Ectodermal cell (in vitro differentiated cells): ENCODE measurements around the gene LCN15.
A peak's percentile ranks its signal among the peaks of the same experiment; 100 is the strongest.
"Not testable (repeated sequence)": the region's sequence is repeated elsewhere in the genome, so short reads cannot be mapped to it uniquely, and the experiment has no call there.

Experiments
- H3K27ac ChIP-seq: 2 replicates; pipeline ENCODE4 v1.7.0; 2013; ENCODE audit warnings: mild to moderate bottlenecking, low read depth, low read length; ENCODE audit not compliant: insufficient read depth, poor library complexity, severe bottlenecking
- H3K27me3 ChIP-seq: 2 replicates; pipeline ENCODE4 v1.7.0; 2013; ENCODE audit warnings: mild to moderate bottlenecking, low read length; ENCODE audit not compliant: insufficient read depth, control insufficient read depth, poor library complexity, severe bottlenecking
- H3K36me3 ChIP-seq: one replicate; pipeline ENCODE4 v1.7.0; 2013; ENCODE audit warnings: low read length; ENCODE audit not compliant: control insufficient read depth, insufficient read depth
- H3K4me1 ChIP-seq: one replicate; pipeline ENCODE4 v1.7.0; 2013; ENCODE audit warnings: low read length; ENCODE audit not compliant: control insufficient read depth, insufficient read depth
- H3K4me3 ChIP-seq: 2 replicates; pipeline ENCODE4 v1.7.0; 2013; ENCODE audit warnings: low read depth, low read length, control low read depth; ENCODE audit not compliant: insufficient read depth
- H3K9me3 ChIP-seq: 2 replicates; pipeline ENCODE4 v1.7.0; 2013; ENCODE audit warnings: mild to moderate bottlenecking, low read length, moderate library complexity; ENCODE audit not compliant: control insufficient read depth
- WGBS, 2 experiments: methylation state at CpG; one replicate each; pipeline ENCODE4 v1.1.7; 2013; ENCODE audit warnings: missing lambda C conversion rate in 2 of 2; 5-methylcytosine and 5-hydroxymethylcytosine counted together

LCN15 gene

DNA sequence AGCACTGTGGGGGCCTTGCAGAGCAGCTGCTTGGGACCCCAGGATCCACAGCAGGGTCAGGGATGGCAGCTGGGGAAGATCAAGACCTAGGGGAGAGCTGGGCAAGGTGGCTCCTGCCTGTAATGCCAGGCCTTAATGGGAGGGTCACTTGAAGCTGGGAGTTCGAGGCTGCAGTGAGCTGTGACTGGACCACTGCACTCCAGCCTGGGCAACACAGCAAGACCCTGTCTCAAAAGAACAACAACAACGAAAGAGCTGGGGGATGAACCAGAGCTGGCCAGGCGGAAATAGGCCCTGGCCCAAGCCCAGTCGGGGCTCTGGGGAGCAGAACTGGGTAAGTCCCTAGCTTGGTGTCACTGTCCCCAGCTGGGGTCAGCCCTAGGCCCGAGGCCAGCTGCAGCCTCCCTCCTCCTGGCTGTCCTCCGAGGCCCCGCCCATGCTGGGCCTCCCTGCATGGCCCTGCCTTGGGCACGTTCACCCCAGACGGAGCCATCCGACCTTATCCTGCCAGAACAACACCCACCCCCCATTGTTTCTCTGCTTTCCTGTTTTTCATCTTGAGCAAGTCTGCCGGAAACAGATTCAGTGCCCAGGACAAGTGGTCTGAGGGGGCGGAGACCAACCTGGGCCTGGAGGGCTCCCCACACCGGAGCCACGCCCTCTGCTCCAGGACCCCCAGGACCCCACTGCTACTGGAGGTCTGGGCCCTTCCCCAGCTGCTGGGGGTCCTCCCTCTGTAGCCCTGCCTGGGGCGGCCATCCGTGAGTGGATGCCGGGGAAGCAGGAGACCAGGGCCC lies 50.0 kb downstream of the LCN15 start:
- Histone ChIP-seq H3K9me3 (no peaks in the 10 kb centered on the region), H3K27me3 (peaks cover 19% of the 10 kb centered on the region), H3K27ac (no peak overlapping the region), H3K4me3 (no peak overlapping the region), H3K4me1 (peaks cover 20% of the 10 kb centered on the region), H3K36me3 (no peaks in the 10 kb centered on the region)
- WGBS, 2 experiments, result 89 to 90% methylated on average over 17 of the region's 17 CpGs

DNA sequence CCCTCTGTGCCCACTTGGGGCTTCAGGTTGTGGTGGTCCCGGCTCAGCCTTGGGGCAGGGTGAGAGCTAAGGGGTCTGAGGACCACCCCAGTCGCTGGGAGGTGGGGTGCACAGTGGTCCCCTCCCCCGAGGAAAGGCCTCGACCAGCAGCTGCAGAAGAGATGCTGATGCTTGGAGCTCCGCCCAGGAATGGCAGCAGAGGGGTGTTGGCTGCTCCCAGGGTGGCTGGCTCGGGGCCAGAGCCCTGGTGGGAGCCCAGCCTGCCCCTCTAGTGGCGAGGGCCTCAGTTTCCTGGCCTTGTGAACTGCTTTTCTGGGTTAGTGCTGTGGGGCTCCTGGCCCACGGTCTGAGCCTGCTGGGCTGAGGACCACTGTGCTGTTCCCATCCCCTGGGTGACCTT lies 50.8 kb downstream of the LCN15 start:
- H3K4me1 ChIP-seq, result peaks cover 19% of the 10 kb centered on the region
- whole genome bisulfite sequencing, 2 experiments, result 65 to 74% methylated on average over 8 of the region's 8 CpGs
- peak overlapping the region; percentile 74 for H3K4me3 ChIP-seq
- no peaks in the 10 kb centered on the region for H3K9me3 ChIP-seq
- no peak overlapping the region for H3K27ac ChIP-seq
- H3K36me3 ChIP-seq, result no peaks in the 10 kb centered on the region
- H3K27me3 ChIP-seq, result peaks cover 19% of the 10 kb centered on the region

DNA sequence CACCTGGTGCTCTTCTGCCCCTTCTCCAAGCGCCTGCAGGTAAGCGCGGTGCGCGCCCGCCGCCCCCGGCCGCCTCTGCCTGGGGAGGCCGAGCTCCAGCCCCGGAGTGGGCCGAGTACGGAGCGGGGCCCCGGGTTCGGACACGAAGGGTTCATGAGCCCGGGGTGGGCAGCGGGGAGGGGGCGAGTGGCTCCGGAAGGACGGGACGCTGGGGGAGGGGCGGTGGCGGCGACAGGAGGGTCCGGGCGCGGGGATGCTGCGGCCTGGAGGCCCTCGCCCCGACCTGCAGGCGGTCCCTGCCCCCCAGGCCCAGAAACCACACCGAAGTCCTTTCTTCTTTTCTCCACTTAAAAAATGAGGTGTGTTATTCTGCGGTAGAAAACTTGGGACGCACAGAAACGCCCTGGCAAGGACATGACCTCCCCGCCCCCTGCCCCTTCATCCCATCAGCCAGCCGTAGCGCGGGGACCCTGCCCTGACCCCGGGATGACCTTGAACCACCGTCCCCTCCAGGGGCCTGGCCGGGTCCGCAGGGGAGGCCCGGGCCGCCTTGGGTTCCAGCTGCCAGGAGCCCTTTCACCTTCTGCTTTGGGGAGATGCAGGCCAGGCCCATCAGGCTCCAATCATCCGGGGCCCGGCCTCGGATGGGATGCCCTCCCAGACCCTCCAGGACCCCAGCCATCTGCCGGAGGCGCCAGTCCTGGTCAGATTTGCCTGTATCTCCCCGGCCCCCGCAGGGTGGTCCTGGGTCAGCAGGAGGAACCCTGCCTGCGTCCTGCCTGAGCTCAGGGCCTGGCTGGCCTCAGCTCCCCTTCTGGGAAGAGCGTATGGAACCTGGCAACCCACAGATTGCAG lies 51.4 kb downstream of the LCN15 start:
- Histone ChIP-seq H3K27ac (no peak overlapping the region), H3K4me1 (peaks cover 19% of the 10 kb centered on the region), H3K9me3 (no peaks in the 10 kb centered on the region), H3K4me3 (peak overlapping the region; percentile 74), H3K27me3 (peaks cover 19% of the 10 kb centered on the region), H3K36me3 (no peaks in the 10 kb centered on the region)
- WGBS, 2 experiments, result 7 to 8% methylated on average over 55 to 56 of the region's 56 CpGs

DNA sequence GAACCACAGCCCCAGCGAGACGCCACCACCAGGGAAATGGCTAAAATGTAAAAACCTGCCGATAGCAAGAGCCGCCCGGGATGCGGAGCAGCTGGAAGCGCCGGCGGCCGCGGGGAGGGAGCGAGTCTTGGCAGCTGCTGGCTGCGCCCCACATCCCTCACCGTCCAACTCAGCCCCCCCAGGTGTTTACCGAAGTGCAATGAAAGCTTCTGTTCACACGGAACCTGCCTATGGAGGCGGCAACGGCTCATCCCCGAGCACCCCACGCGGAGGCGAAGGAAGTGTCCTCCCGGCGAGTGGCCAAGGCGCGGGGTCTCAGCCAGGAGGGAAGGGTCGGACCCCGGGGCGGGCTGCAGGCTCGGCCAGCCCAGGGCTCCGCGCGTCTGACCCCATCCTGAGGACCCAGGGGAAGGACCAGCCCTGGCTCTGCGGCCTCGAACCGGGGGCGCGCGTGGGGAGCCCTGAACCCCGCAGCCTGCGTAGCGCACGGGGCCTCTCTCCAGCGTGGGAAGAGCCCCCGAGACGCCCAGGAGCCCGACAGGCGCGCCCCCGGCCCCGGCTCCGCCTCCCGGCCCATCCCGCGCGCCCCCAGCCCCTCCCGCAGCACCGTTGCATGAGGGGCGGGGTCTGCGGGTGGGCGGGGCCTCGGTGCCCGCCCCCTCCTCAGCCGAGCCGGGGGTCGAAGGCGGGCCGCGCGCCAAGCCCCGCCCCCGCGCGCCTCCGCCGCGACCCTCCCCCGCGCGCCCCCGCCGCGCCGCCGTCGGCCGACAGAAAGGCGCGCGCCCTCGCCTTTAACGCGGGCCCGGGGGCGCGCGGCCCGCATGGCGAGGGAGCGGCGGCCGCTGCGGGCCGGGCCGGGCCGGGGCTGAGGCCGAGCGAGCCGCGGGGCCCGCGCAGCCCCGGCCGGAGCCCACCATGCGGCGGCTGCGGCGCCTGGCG lies 52.3 kb downstream of the LCN15 start, which contains the start of gene DIPK1B:
Gene DIPK1B, plus strand, starts transcription at position 822 of the 939 bp plus-strand sequence. Its CDS starts 94 bp downstream, at position 916.
- WGBS, 2 experiments, result 1% methylated on average over 119 of the region's 119 CpGs
- Histone ChIP-seq H3K27ac (no peak within 1 kb of the TSS), H3K27me3 (peaks cover 19% of the 10 kb centered on the region), H3K36me3 (no peaks in the 10 kb centered on the region), H3K9me3 (no peaks in the 10 kb centered on the region), H3K4me3 (peak within 1 kb of the TSS; percentile 74), H3K4me1 (peaks cover 19% of the 10 kb centered on the region)

DNA sequence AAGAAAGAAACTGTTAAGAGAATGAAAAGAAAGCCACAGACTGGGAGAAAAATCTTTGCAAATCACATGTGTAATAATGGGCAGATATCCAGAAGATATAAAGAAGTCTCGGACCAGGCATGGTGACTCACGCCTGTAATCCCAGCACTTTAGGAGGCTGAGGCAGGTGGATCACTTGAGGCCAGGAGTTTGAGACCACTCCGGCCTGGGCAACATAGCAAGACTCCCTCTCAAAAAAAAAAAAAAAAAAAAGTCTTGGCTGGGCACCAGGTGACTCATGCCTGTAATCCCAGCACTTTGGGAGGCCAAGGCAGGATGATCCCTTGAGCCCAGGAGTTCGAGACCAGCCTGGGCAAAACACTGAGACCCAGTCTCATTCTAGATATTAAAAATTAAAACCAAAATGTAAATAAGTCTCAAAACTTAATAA lies 53.1 kb downstream of the LCN15 start:
- not testable (repeated sequence) for H3K9me3 ChIP-seq, H3K4me3 ChIP-seq, H3K27ac ChIP-seq, H3K36me3 ChIP-seq
- WGBS, 2 experiments, result 91 to 96% methylated on average over 4 of the region's 4 CpGs
- Histone ChIP-seq H3K27me3 (peaks cover 19% of the 10 kb centered on the region), H3K4me1 (peaks cover 19% of the 10 kb centered on the region)

DNA sequence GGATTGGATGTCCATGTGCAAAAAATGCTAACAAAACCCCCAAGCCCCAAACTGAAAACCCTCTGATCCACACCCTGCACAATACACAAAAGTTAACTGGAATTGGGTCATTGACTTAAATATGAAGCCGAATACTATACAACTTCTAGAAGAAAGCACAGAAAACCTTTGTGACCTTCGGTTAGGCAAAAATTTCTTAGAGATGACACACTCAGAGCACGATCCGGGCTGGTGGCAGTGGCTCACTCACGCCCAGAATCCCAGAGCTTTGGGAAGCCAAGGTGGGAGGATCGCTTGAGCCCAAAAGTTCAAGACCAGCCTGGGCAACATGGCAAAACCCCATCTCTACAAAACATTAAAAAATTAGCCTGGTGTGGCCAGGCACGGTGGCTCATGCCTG lies 53.8 kb downstream of the LCN15 start:
- no peaks in the 10 kb centered on the region for H3K36me3 ChIP-seq
- peaks cover 19% of the 10 kb centered on the region for H3K27me3 ChIP-seq
- H3K27ac ChIP-seq, result no peak overlapping the region
- no peak overlapping the region for H3K4me3 ChIP-seq
- WGBS, 2 experiments, result 92 to 94% methylated on average over 7 of the region's 7 CpGs
- no peaks in the 10 kb centered on the region for H3K9me3 ChIP-seq
- peaks cover 19% of the 10 kb centered on the region for H3K4me1 ChIP-seq
